HL-60 (cell line): ENCODE measurements around the gene AGBL3.

Experiments used
- POLR2AphosphoS5 ChIP-seq: IDR thresholded peaks from 2 replicates; pipeline ENCODE4 v1.6.1; 2012; ENCODE audit warnings: low read depth
- SPI1 ChIP-seq: IDR thresholded peaks from 2 replicates; pipeline ENCODE4 v1.6.1; 2012; ENCODE audit warnings: low read depth, mild to moderate bottlenecking, borderline replicate concordance
- TF ChIP-seq, protein P1 (sequence below): IDR thresholded peaks from one replicate; pipeline ENCODE4 v1.5.1; 2011; ENCODE audit warnings: low read length, control low read depth, inconsistent platforms; ENCODE audit not compliant: insufficient read depth
- TF ChIP-seq, protein P2 (sequence below): IDR thresholded peaks from 2 replicates; pipeline ENCODE4 v1.6.1; 2012; ENCODE audit warnings: low read depth; ENCODE audit not compliant: insufficient replicate concordance

DNA sequence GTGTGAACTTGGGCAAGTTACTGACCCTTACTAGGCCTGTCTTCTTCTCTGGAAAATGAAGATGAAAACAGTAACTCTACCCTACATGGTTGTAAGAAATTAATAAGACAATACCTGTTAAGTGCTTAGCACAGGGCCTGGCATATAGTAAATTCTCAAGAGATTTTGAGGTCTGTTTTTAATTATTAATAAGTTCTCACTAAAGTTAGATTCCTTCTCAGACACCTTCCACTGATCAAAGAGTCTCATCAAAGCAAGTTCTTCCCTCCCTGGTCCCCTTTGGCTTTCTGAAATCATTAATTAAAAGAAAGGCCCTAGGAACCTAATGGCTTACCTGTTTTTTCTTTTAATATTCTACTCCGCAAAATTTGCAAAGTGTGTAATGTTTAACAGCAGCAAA lies 166.1 kb downstream of the AGBL3 start:
- TF ChIP-seq, protein P1, sequence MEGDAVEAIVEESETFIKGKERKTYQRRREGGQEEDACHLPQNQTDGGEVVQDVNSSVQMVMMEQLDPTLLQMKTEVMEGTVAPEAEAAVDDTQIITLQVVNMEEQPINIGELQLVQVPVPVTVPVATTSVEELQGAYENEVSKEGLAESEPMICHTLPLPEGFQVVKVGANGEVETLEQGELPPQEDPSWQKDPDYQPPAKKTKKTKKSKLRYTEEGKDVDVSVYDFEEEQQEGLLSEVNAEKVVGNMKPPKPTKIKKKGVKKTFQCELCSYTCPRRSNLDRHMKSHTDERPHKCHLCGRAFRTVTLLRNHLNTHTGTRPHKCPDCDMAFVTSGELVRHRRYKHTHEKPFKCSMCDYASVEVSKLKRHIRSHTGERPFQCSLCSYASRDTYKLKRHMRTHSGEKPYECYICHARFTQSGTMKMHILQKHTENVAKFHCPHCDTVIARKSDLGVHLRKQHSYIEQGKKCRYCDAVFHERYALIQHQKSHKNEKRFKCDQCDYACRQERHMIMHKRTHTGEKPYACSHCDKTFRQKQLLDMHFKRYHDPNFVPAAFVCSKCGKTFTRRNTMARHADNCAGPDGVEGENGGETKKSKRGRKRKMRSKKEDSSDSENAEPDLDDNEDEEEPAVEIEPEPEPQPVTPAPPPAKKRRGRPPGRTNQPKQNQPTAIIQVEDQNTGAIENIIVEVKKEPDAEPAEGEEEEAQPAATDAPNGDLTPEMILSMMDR = no peak
- TF ChIP-seq POLR2AphosphoS5 (no peak), SPI1 (no peak)
- TF ChIP-seq, protein P2, sequence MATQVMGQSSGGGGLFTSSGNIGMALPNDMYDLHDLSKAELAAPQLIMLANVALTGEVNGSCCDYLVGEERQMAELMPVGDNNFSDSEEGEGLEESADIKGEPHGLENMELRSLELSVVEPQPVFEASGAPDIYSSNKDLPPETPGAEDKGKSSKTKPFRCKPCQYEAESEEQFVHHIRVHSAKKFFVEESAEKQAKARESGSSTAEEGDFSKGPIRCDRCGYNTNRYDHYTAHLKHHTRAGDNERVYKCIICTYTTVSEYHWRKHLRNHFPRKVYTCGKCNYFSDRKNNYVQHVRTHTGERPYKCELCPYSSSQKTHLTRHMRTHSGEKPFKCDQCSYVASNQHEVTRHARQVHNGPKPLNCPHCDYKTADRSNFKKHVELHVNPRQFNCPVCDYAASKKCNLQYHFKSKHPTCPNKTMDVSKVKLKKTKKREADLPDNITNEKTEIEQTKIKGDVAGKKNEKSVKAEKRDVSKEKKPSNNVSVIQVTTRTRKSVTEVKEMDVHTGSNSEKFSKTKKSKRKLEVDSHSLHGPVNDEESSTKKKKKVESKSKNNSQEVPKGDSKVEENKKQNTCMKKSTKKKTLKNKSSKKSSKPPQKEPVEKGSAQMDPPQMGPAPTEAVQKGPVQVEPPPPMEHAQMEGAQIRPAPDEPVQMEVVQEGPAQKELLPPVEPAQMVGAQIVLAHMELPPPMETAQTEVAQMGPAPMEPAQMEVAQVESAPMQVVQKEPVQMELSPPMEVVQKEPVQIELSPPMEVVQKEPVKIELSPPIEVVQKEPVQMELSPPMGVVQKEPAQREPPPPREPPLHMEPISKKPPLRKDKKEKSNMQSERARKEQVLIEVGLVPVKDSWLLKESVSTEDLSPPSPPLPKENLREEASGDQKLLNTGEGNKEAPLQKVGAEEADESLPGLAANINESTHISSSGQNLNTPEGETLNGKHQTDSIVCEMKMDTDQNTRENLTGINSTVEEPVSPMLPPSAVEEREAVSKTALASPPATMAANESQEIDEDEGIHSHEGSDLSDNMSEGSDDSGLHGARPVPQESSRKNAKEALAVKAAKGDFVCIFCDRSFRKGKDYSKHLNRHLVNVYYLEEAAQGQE = no peak
